ENCODE measurements around the gene PRH2. TPM values are rescaled to one million over a fixed set of nuclear protein-coding genes. Genes with fewer than 3 reads are reported as not detected.

PRH2 gene
- polyA plus RNA-seq, 1 experiment: 0.18 TPM

DNA sequence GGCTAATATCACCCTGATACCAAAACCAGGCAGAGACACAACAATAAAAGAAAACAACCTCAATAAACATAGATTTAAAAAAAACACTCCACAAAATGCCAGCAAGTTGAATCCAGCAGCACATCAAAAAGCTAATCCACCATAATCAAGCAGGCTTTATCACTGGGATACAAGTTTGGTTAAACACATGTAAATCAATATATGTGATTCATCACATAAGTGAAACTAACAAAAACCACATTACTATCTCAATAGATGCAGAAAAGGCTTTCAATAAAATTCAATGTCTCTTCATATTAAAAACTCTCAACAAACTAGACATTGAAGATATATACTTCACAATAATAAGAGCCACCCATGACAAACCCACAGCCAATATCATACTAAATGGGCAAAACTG is 27.0 kb downstream of the PRH2 start:
- no peaks in the 10 kb centered on the region for H3K36me3 ChIP-seq (ENCODE audit: control insufficient read depth, insufficient read depth, low read length)
- ChIA-PET POLR2A (no interaction called here), CTCF (no interaction called here)
- no peak for DNase-seq (ENCODE audit: low read depth)
- no peaks in the 10 kb centered on the region for H3K27me3 ChIP-seq (ENCODE audit: control insufficient read depth, insufficient read depth, low read length)
- no peak overlapping the region for H3K4me3 ChIP-seq (ENCODE audit: low read depth, low read length)
- TF ChIP-seq, protein P1, sequence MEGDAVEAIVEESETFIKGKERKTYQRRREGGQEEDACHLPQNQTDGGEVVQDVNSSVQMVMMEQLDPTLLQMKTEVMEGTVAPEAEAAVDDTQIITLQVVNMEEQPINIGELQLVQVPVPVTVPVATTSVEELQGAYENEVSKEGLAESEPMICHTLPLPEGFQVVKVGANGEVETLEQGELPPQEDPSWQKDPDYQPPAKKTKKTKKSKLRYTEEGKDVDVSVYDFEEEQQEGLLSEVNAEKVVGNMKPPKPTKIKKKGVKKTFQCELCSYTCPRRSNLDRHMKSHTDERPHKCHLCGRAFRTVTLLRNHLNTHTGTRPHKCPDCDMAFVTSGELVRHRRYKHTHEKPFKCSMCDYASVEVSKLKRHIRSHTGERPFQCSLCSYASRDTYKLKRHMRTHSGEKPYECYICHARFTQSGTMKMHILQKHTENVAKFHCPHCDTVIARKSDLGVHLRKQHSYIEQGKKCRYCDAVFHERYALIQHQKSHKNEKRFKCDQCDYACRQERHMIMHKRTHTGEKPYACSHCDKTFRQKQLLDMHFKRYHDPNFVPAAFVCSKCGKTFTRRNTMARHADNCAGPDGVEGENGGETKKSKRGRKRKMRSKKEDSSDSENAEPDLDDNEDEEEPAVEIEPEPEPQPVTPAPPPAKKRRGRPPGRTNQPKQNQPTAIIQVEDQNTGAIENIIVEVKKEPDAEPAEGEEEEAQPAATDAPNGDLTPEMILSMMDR (IDR thresholded peaks at IDR 0.05; ENCODE audit: insufficient read depth, low read depth, low read length): no peak

DNA sequence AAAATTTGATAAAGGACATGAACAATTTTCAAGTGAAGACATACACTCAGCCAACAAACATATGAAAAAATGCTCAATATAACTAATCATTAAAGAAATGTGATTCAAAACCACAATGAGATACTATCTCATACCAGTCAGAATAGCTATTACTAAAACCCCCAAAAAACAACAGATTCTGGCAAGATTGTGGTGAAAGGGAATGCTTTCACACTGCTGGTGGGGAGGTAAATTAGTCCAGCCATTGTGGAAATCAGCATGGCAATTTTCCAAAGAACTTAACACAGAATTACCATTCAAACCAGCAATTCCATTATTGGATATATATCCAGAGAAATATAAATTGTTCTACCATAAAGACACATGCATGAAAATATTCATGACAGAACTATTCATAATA is 28.7 kb downstream of the PRH2 start:
- no peak for DNase-seq (ENCODE audit: low read depth)
- ChIA-PET POLR2A (no interaction called here), CTCF (interaction anchor here (0.9 kb wide), 1 partner anchor 10 kb away, joined by 3 read pairs; no protein-coding TSS in a partner anchor)
- TF ChIP-seq, protein P1 (IDR thresholded peaks at IDR 0.05; ENCODE audit: insufficient read depth, low read depth, low read length): no peak
- Histone ChIP-seq H3K27me3 (ENCODE audit: control insufficient read depth, insufficient read depth, low read length) (no peaks in the 10 kb centered on the region), H3K36me3 (ENCODE audit: control insufficient read depth, insufficient read depth, low read length) (no peaks in the 10 kb centered on the region), H3K4me3 (ENCODE audit: low read depth, low read length) (no peak overlapping the region)

DNA sequence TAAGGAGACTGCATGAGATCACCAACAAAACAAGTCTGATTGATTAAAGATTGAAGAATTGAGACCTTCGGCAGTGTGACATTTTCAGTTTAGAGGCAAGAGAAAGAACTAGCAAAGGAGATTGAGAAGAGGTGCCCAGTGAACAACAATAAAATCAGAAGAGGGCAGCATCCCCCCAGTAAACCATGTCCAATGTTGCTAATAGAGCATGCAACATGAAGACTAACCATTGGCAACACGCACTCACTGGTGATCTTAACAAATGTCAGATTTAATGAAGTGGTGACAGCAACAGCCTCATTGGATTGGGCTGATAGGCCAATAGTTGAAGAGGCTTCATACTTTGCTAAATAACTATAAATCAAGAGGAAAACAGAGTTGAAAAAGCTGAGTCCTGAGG is 30.8 kb downstream of the PRH2 start:
- POLR2A ChIA-PET: no interaction called here
- H3K36me3 ChIP-seq (ENCODE audit: control insufficient read depth, insufficient read depth, low read length): no peaks in the 10 kb centered on the region
- H3K4me3 ChIP-seq (ENCODE audit: low read depth, low read length): no peak overlapping the region
- no peak for DNase-seq (ENCODE audit: low read depth)
- CTCF ChIA-PET: no interaction called here
- TF ChIP-seq, protein P1 (IDR thresholded peaks at IDR 0.05; ENCODE audit: insufficient read depth, low read depth, low read length): no peak
- no peaks in the 10 kb centered on the region for H3K27me3 ChIP-seq (ENCODE audit: control insufficient read depth, insufficient read depth, low read length)

DNA sequence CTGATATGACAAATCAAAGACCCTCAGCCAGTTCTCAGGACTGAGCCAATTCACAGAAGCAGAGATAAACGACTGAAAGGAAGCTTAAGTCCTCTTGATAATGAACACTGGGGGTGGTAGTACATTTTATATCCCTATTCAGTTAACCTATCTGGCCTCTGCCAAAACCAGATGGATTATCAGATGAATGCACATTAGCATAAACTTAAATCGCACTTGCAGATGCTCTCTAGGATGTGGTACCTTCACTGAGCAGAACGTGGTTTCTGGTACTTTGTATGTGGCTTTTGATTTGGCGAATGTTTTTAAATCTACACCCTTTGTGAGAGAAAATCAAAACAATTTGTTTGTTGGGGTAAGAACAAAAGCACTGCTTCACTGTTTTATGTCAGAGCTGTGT is 31.2 kb downstream of the PRH2 start:
- no peaks in the 10 kb centered on the region for H3K27me3 ChIP-seq (ENCODE audit: control insufficient read depth, insufficient read depth, low read length)
- POLR2A ChIA-PET: no interaction called here
- H3K4me3 ChIP-seq (ENCODE audit: low read depth, low read length): no peak overlapping the region
- H3K36me3 ChIP-seq (ENCODE audit: control insufficient read depth, insufficient read depth, low read length): no peaks in the 10 kb centered on the region
- TF ChIP-seq, protein P1 (IDR thresholded peaks at IDR 0.05; ENCODE audit: insufficient read depth, low read depth, low read length): no peak
- CTCF ChIA-PET: no interaction called here
- no peak for DNase-seq (ENCODE audit: low read depth)

DNA sequence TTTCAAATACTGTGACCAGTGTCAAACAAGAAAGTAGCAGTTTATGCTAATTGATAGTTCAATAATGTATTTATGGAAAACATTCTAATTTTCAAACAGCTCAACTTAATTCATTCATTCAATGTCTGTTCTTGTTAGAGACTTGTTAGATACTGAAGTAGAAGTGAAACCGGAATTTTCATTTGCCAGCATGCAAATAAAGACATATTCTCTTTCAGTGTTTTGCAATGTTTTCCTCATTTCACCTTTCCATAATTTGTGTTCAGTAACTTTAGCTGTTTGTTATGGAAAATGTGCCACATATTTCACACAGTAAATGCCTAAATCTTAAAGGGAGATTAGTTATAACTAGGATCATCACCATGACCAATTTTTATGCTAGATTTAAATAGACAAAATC is 36.4 kb downstream of the PRH2 start:
- Histone ChIP-seq H3K36me3 (ENCODE audit: control insufficient read depth, insufficient read depth, low read length) (no peaks in the 10 kb centered on the region), H3K27me3 (ENCODE audit: control insufficient read depth, insufficient read depth, low read length) (no peaks in the 10 kb centered on the region), H3K4me3 (ENCODE audit: low read depth, low read length) (no peak overlapping the region)
- CTCF ChIA-PET: no interaction called here
- no peak for DNase-seq (ENCODE audit: low read depth)
- TF ChIP-seq, protein P1 (IDR thresholded peaks at IDR 0.05; ENCODE audit: insufficient read depth, low read depth, low read length): no peak
- POLR2A ChIA-PET: no interaction called here
